ENCODE results near the gene GOSR1.

The GOSR1 gene

GRCh38 chr17:30576326-30576861 lies 99.2 kb downstream of the GOSR1 start:
- DNase-seq (ENCODE audit: low spot score): no peak
